ENCODE measurements around the gene CCDC171. TPM values are rescaled to one million over a fixed set of nuclear protein-coding genes. Genes with fewer than 3 reads are reported as not detected.

CCDC171 gene
- total RNA-seq, 1 donor from 2014 or later: 3.3 TPM

DNA sequence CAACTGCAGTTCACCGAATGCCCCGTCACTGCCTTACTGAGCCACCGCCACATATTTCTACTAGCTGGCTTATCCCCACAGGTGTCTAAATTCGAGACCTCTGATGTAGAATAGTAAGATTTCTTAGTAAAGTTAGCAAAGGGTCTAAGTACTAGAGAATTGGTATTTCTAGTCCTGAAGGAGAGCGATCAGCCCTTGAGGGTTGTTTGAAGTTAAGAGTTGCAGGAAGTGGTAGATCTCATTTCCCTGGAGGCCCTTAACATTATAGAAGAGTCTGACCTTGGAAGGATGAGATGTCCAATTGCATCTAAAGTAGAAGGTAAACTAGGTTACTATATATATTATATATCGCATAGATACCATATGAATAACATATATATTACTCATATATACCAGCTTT lies 451.8 kb downstream of the CCDC171 start:
- Histone ChIP-seq H3K27me3 (ENCODE audit: control insufficient read depth, insufficient read depth, low read length) (no peaks in the 10 kb centered on the region), H3K4me3 (ENCODE audit: low read depth, low read length) (no peak overlapping the region), H3K36me3 (ENCODE audit: control insufficient read depth, insufficient read depth, low read length) (no peaks in the 10 kb centered on the region)
- DNase-seq (ENCODE audit: low read depth): no peak
- TF ChIP-seq, protein P1, sequence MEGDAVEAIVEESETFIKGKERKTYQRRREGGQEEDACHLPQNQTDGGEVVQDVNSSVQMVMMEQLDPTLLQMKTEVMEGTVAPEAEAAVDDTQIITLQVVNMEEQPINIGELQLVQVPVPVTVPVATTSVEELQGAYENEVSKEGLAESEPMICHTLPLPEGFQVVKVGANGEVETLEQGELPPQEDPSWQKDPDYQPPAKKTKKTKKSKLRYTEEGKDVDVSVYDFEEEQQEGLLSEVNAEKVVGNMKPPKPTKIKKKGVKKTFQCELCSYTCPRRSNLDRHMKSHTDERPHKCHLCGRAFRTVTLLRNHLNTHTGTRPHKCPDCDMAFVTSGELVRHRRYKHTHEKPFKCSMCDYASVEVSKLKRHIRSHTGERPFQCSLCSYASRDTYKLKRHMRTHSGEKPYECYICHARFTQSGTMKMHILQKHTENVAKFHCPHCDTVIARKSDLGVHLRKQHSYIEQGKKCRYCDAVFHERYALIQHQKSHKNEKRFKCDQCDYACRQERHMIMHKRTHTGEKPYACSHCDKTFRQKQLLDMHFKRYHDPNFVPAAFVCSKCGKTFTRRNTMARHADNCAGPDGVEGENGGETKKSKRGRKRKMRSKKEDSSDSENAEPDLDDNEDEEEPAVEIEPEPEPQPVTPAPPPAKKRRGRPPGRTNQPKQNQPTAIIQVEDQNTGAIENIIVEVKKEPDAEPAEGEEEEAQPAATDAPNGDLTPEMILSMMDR (IDR thresholded peaks at IDR 0.05; ENCODE audit: insufficient read depth, low read length, poor library complexity, severe bottlenecking): no peak

DNA sequence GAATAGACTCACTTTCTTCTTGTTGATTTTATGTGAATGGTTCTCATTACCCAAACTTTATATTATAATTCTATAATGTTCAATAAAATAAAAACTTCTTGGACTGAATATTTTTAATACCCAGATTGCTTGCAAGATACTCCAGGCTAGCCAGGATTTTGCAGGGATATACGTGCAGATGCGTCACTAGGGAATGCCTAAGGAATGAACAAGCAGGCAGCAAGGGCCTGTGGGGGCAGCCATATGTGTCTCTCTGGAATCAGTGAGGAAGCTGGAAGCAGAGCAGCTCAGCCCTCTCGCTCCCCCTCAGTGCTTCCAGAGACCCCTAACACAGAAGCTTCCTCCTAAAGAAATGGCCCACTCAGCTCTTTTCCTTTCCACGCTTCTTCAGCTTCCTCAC lies 457.4 kb downstream of the CCDC171 start:
- H3K36me3 ChIP-seq (ENCODE audit: control insufficient read depth, insufficient read depth, low read length): no peaks in the 10 kb centered on the region
- DNase-seq (ENCODE audit: low read depth): no peak

DNA sequence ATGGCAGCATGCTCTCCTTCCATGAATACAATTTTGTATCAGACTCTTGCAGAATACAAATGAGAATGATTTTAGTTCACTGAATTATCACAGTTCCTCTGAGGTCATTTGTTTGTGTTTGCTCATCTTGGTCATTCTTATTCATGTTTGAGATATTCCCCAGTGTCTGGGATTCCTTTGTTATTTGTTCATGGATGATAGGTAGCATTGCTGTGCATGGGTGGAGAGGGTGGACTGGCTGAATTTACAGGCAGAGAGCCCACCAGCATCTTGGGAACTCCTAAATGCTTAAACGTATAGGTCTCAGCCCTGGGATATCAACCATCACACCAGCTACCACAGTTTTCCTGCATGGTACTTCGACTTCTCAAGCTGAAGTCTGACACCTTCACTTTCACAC lies 459.8 kb downstream of the CCDC171 start:
- Histone ChIP-seq H3K36me3 (ENCODE audit: control insufficient read depth, insufficient read depth, low read length) (no peaks in the 10 kb centered on the region), H3K4me3 (ENCODE audit: low read depth, low read length) (no peak overlapping the region), H3K27me3 (ENCODE audit: control insufficient read depth, insufficient read depth, low read length) (no peaks in the 10 kb centered on the region)
- TF ChIP-seq, protein P1 (IDR thresholded peaks at IDR 0.05; ENCODE audit: insufficient read depth, low read length, poor library complexity, severe bottlenecking): no peak
- DNase-seq (ENCODE audit: low read depth): no peak

More for the DNA sequence above, 457.4 kb downstream of the CCDC171 start:
- Histone ChIP-seq H3K4me3 (ENCODE audit: low read depth, low read length) (no peak overlapping the region), H3K27me3 (ENCODE audit: control insufficient read depth, insufficient read depth, low read length) (no peaks in the 10 kb centered on the region)
- TF ChIP-seq, protein P1 (IDR thresholded peaks at IDR 0.05; ENCODE audit: insufficient read depth, low read length, poor library complexity, severe bottlenecking): no peak

DNA sequence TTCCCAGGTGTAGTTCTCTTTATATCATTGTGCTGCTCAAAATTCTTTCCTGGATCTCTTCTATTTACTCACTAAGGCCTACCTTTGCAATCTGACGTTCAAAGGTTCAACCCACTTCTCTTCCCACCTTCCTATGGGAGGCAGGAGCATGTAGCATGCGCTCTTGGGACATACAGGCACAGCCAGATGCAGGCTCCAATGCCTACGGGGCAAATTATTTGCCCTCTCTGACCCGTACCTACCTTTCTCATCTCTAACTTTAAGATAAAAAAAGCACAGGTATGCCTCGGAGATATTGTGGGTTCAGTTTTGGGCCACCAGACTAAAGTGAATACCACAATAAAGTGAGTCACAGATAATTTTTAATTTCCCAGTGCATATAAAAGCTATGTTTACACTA lies 460.5 kb downstream of the CCDC171 start:
- Histone ChIP-seq H3K27me3 (ENCODE audit: control insufficient read depth, insufficient read depth, low read length) (no peaks in the 10 kb centered on the region), H3K4me3 (ENCODE audit: low read depth, low read length) (no peak overlapping the region), H3K36me3 (ENCODE audit: control insufficient read depth, insufficient read depth, low read length) (no peaks in the 10 kb centered on the region)
- TF ChIP-seq, protein P1 (IDR thresholded peaks at IDR 0.05; ENCODE audit: insufficient read depth, low read length, poor library complexity, severe bottlenecking): no peak
- DNase-seq (ENCODE audit: low read depth): no peak

DNA sequence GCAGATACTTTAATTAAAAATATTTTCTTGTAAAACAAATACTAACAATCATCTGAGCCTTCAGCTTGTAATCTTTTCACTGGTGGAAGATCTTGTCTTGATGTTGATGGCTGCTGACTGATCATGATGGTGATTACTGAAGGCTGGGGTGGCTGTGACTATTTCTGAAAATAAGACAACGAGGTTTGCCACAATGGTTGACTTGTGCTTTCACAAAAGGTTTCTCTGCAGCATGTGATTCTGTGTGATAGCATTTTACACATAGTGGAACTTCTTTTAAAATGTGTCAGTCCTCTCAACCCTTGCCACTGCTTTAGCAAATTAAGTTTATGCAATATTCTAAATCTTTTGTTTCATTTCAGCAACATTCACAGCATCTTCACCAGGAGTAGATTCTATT lies 461.0 kb downstream of the CCDC171 start:
- no peaks in the 10 kb centered on the region for H3K27me3 ChIP-seq (ENCODE audit: control insufficient read depth, insufficient read depth, low read length)
- H3K36me3 ChIP-seq (ENCODE audit: control insufficient read depth, insufficient read depth, low read length): no peaks in the 10 kb centered on the region
- TF ChIP-seq, protein P1 (IDR thresholded peaks at IDR 0.05; ENCODE audit: insufficient read depth, low read length, poor library complexity, severe bottlenecking): no peak
- DNase-seq (ENCODE audit: low read depth): no peak
- H3K4me3 ChIP-seq (ENCODE audit: low read depth, low read length): no peak overlapping the region

DNA sequence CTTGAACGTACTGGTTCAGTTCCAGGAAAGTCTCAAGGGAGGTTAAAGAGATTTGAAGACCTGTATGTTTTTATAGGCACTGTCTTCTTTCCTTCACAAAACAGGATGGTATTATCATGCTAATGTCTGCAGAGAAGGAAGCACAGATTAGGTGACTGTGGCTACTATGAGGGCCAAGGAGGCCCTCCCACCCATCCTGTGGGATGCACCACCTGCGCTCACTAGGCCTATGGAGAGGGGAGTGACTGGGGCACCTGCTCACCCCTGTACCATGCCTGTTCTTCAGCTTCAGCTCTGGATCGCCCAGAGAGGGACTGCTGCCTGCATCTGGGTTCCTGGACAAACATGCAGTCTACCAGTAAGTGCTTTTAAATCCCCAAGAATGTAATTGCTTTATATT lies 469.4 kb downstream of the CCDC171 start:
- DNase-seq (ENCODE audit: low read depth): no peak
- TF ChIP-seq, protein P1 (IDR thresholded peaks at IDR 0.05; ENCODE audit: insufficient read depth, low read length, poor library complexity, severe bottlenecking): no peak
- Histone ChIP-seq H3K36me3 (ENCODE audit: control insufficient read depth, insufficient read depth, low read length) (no peaks in the 10 kb centered on the region), H3K27me3 (ENCODE audit: control insufficient read depth, insufficient read depth, low read length) (no peaks in the 10 kb centered on the region), H3K4me3 (ENCODE audit: low read depth, low read length) (no peak overlapping the region)
